Measurements from ENCODE around the gene KPTN. TPM values are rescaled to one million over a fixed set of nuclear protein-coding genes. Genes with fewer than 3 reads are reported as not detected.

The KPTN gene
- total RNA-seq, 1 donor from 2014 or later, result 12.0 TPM

- DNase-seq (ENCODE audit: low spot score), result no peak
- no peaks in the 10 kb centered on the region for H3K36me3 Mint-ChIP-seq (ENCODE audit: low read depth, unreplicated experiment)
- H3K9me3 Mint-ChIP-seq (ENCODE audit: unreplicated experiment), result no peaks in the 10 kb centered on the region
- peaks cover 5% of the 10 kb centered on the region for H3K4me1 Mint-ChIP-seq (ENCODE audit: unreplicated experiment)
- no peak overlapping the region for H3K27ac Mint-ChIP-seq (ENCODE audit: unreplicated experiment)
- no peak for TF ChIP-seq CTCF (IDR thresholded peaks at IDR 0.05; ENCODE audit: unreplicated experiment)
- H3K27me3 Mint-ChIP-seq (ENCODE audit: unreplicated experiment), result peaks cover 10% of the 10 kb centered on the region
- no peak overlapping the region for H3K4me3 Mint-ChIP-seq (ENCODE audit: unreplicated experiment)
Observed at GRCh38 chr19:47432091-47432490, 51.9 kb downstream of the KPTN start.

- Mint-ChIP-seq H3K27ac (ENCODE audit: unreplicated experiment) (no peak overlapping the region), H3K27me3 (ENCODE audit: unreplicated experiment) (peaks cover 12% of the 10 kb centered on the region), H3K36me3 (ENCODE audit: low read depth, unreplicated experiment) (no peaks in the 10 kb centered on the region), H3K9me3 (ENCODE audit: unreplicated experiment) (no peaks in the 10 kb centered on the region), H3K4me1 (ENCODE audit: unreplicated experiment) (peaks cover 3% of the 10 kb centered on the region), H3K4me3 (ENCODE audit: unreplicated experiment) (peak overlapping the region; percentile 47)
- no peak for DNase-seq (ENCODE audit: low spot score)
- peak; percentile 26 for TF ChIP-seq CTCF (IDR thresholded peaks at IDR 0.05; ENCODE audit: unreplicated experiment)
Observed at GRCh38 chr19:47430041-47430802, 53.8 kb downstream of the KPTN start.

- no peak overlapping the region for H3K27ac Mint-ChIP-seq (ENCODE audit: unreplicated experiment)
- DNase-seq (ENCODE audit: low spot score), result no peak
Observed at GRCh38 chr19:47429140-47429793, 54.8 kb downstream of the KPTN start.

GRCh38 chr19:47428177-47428894, 55.7 kb downstream of the KPTN start:
- no peaks in the 10 kb centered on the region for H3K9me3 Mint-ChIP-seq (ENCODE audit: unreplicated experiment)
- H3K4me3 Mint-ChIP-seq (ENCODE audit: unreplicated experiment), result no peak overlapping the region
- no peak for TF ChIP-seq CTCF (IDR thresholded peaks at IDR 0.05; ENCODE audit: unreplicated experiment)
- peaks cover 16% of the 10 kb centered on the region for H3K27me3 Mint-ChIP-seq (ENCODE audit: unreplicated experiment)
- no peak overlapping the region for H3K27ac Mint-ChIP-seq (ENCODE audit: unreplicated experiment)
- peaks cover 3% of the 10 kb centered on the region for H3K4me1 Mint-ChIP-seq (ENCODE audit: unreplicated experiment)
- DNase-seq (ENCODE audit: low spot score), result peak; percentile 91
- no peaks in the 10 kb centered on the region for H3K36me3 Mint-ChIP-seq (ENCODE audit: low read depth, unreplicated experiment)

More at GRCh38 chr19:47429140-47429793, 54.8 kb downstream of the KPTN start:
- Mint-ChIP-seq H3K4me3 (ENCODE audit: unreplicated experiment) (no peak overlapping the region), H3K27me3 (ENCODE audit: unreplicated experiment) (peaks cover 14% of the 10 kb centered on the region), H3K4me1 (ENCODE audit: unreplicated experiment) (peaks cover 3% of the 10 kb centered on the region), H3K36me3 (ENCODE audit: low read depth, unreplicated experiment) (no peaks in the 10 kb centered on the region), H3K9me3 (ENCODE audit: unreplicated experiment) (no peaks in the 10 kb centered on the region)
- TF ChIP-seq CTCF (IDR thresholded peaks at IDR 0.05; ENCODE audit: unreplicated experiment), result no peak
